8988T (cell line): ENCODE measurements around the gene PTRH2.
A peak's percentile ranks its signal among the peaks of the same experiment; 100 is the strongest.
"Not testable (repeated sequence)": the region's sequence is repeated elsewhere in the genome, so short reads cannot be mapped to it uniquely, and the experiment has no call there.

ENCODE experiments used
- DNase-seq: peaks from one replicate; pipeline ENCODE4 v3.0.0; 2011

Gene PTRH2

DNA sequence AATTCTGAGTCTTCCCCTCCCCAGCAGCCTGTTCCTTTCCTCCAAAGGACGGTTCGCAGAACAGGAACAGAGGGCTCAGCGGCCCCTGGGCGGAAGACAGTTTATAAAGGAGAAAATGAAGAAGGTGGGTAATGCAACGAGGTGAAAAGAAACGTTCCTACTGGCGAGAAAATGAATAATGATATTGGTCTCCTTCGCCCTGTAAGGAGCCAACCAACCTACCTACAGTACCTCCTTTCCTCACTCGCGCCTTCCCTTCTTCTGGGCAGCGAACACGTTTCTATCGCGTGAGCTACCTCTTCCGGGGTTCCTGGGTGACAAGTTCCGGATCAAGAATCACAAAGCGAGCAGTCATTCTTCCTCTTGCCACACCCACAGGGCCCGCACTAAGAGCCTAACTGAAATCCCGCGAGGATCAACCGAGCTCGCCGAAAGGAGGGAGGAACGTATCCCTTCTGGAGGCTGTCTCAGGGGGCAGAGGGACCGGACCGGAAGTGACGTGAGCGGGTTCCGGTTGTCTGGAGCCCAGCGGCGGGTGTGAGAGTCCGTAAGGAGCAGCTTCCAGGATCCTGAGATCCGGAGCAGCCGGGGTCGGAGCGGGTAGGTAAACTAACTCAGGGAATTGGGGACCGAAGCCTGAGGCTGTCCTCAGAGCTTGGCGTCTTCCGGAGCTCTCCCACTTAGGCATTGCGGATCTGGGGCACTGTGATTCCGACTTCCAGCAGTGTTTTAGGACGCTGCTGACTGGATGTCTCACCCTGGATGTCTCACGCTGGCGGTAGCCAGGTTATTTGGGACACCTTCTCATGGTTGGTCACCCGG lies at the start of gene PTRH2, which contains the start of gene VMP1:
Gene PTRH2 (minus strand): TSS at position 282 of the 822 bp plus-strand sequence. CDS start 9,452 bp downstream, outside the sequence.
Gene VMP1 (plus strand): TSS at position 506 of the 822 bp plus-strand sequence. CDS start 23,793 bp downstream, outside the sequence.
- DNase-seq, result peak; percentile 70

GRCh38 chr17:59756236-59756818 lies 49.1 kb upstream of the PTRH2 start:
- no peak for DNase-seq

- not testable (repeated sequence) for DNase-seq
Measured at GRCh38 chr17:59755069-59755468, 47.8 kb upstream of the PTRH2 start.

DNA sequence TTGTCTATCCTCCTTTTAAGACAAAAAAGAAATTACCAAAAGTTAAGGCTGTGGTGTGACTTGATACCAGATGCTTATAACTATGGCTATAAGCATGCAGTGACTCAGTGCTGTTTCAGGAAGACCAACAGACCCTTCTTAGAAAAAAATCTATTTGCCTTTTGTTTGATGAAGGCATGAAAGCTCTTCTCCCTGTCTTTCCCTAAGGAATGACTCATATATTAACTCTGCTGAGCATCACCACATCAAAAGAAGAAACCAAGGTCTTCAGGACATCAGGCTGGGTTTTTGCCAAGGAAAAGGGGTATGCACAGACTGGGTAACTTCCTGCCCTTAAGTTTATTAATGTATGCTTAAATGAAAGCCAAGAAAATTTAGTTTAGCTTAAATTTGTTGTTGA lies 47.3 kb upstream of the PTRH2 start:
- no peak for DNase-seq

GRCh38 chr17:59753522-59754467 lies 46.6 kb upstream of the PTRH2 start:
- DNase-seq, result peak; percentile 11

- DNase-seq, result no peak
Measured at GRCh38 chr17:59752922-59753321, 45.7 kb upstream of the PTRH2 start.

DNA sequence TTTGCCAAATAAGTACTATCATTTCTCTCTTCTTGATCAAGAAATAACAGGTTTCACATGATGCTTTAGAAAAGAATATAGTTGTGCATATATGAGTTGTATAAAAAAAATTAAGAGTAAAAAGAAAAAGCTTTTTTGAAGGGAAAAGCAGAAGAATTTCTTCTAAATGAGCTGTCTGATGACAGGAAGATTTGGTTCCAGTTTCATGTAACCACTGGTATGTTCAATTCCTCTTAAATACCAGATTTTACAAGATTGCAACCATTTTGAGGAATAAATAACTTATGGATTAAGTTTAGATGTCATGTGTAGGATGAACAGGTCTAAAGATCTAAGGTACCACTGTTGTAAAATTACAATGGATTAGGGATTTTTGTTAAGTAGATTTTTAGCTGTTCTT lies 45.2 kb upstream of the PTRH2 start:
- DNase-seq, result no peak

DNA sequence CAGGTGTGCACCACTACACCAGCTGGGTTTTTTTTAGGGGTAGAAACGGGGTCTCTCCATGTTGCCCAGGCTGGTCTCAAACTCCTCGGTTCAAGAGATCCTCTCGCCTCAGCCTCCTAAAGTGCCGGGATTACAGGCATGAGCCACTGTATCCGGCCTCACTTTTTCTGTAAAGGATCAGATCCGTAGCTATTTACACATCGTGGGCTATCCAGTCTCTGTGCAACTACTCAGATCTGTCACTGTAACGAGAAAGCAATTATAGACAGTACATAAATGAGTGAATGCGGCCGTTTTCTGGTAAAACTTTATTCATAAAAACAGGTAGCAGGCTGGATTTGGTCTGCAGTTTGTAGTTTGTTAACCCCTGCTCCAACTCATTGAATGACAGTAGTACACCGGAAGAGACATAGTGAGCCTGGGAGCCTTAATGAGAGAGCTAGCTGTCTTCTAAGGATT lies 44.8 kb upstream of the PTRH2 start:
- DNase-seq, result no peak

DNA sequence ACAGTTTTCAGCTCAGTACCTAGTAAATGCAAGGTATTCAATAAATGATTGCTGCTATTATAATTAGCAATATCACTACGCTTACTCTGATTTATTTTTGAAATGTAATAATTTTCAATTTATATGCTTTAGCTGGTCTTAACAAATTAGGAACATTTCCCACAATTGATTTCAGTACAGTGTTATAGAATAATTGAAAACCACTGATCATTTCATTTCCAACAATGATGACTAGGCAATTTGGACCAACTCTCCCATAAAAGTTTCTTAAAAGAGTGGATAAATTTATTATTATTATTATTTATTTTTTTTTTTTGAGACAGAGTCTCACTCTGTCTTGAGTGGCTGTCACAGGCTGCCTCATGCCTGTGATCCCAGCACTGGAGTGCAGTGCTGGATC lies 41.4 kb upstream of the PTRH2 start:
- no peak for DNase-seq

DNA sequence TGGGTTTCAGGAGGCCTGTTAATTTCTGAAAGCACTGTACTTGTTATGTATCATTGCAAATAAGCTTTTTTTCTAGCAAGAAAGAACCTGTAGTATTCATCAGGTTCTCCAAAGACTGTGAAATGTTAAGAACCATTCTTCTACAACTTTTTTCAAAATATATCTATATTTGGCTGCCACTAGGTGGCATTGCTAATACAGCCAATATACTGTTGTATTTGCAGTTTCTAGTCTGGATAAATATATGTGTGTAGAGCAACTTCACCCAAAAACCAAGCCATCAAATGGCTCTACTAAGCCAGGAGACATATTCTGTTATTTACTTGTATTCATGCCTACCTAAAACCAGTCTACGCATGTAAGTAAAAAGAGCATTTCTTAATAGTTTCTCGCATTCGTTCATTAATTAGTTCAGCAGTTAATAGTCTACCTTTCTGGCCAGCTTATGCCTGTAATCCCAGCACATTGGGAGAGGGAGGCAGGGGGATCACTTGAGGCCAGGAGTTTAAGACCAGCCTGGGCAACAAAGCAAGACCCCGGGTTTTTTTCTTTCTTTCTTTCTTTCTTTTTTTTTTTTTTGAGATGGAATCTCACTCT lies 39.7 kb upstream of the PTRH2 start:
- DNase-seq, result no peak

- no peak for DNase-seq
Measured at GRCh38 chr17:59745040-59745439, 37.8 kb upstream of the PTRH2 start.

GRCh38 chr17:59743842-59744241 lies 36.6 kb upstream of the PTRH2 start:
- no peak for DNase-seq

DNA sequence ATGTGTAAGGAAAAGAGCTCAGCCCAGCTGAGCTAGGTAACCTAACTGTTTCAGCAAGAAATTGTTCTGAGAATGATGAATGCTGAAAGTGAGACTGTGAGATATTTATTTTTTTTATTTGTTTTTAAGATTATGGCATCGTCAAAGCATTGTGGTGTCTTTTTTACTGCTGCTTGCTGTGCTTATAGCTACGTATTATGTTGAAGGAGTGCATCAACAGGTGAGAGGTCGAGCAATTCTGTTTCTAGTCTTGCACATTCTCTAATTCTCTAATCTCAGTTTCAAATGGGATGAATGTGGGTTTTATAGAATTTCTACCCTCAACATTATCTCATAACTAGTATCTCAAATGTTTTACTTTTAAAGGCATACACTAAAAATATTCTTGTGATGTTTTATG lies 30.1 kb upstream of the PTRH2 start:
- DNase-seq, result no peak

- DNase-seq, result no peak
Measured at GRCh38 chr17:59734226-59734625, 27.0 kb upstream of the PTRH2 start.

- no peak for DNase-seq
Measured at GRCh38 chr17:59733697-59734096, 26.5 kb upstream of the PTRH2 start.

DNA sequence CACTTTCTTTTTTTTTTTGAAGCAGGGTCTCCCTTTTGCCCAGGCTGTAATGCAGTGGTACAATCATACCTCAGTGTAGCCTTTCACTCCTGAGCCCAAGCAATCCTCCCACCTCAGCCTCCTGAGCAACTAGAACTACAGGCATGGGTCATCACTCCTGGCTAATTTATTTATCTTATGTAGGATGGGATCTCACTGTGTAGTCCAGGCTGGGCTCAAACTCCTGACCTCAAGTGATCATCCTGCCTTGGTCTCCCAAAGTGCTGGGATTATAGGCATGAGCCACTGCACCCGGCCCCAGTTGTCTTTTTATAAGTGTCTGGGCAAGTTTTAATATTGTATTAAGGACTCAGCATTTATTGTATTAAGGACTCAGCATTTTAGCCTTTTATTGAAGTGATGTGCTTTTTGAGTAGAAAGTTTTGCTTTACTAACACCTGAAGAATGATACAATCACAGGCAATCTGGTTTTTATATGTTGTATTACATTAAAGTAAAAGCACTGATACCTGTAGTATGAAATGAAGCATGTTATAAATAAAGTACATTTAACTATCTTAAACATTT lies 23.1 kb upstream of the PTRH2 start:
- no peak for DNase-seq

DNA sequence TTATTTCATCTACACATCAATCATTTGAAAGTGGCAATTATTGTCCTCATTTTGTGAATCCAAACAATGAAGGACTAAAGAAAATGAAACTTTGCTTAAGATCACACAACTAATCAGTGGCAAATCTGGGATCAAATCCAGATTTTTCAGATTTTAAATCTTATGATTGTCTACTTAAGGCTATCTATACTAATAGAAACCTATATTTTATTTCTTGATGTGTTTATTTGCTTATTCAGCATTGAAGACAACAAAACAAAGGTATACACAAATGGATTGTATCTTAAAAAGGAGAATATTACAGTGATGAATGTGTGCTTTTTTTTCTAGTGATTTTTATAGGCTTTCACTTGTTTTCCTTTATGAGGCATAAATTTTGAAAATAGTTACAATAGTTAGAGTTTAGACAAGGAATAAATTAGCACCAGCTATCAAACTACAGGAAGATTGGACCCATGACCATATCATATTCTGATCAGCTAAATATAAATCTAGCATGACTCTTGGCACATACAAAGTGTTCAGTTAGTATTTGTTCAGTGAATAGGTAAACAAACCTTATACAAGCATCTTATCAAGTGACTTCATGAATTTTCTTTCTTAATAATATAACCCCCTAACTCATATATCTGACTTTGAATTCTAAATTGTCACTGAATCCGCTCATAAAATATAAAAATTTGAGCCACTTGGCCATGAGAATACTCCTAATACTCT lies 20.7 kb upstream of the PTRH2 start:
- DNase-seq, result no peak

DNA sequence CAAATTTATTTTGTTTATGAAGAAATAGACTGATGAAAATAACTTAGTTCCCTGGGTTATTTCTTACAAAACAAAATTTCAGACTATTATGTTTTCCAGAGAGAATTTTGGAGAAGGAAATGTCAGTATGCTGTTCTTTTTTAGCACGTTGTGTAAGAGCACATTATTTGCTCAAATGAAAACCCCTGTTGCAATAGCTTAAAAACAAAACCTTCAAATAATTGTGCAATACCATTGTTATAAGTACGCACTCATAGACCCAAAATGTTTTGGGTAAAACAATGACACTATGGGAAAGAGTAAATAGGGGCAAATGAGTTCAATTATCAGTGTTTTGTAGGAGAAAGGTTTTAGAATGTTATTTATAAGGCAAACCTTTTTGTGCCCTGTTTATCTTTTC lies 18.5 kb upstream of the PTRH2 start:
- no peak for DNase-seq

- no peak for DNase-seq
Measured at GRCh38 chr17:59723607-59724006, 16.4 kb upstream of the PTRH2 start.

- DNase-seq, result no peak
Measured at GRCh38 chr17:59723041-59723440, 15.8 kb upstream of the PTRH2 start.

DNA sequence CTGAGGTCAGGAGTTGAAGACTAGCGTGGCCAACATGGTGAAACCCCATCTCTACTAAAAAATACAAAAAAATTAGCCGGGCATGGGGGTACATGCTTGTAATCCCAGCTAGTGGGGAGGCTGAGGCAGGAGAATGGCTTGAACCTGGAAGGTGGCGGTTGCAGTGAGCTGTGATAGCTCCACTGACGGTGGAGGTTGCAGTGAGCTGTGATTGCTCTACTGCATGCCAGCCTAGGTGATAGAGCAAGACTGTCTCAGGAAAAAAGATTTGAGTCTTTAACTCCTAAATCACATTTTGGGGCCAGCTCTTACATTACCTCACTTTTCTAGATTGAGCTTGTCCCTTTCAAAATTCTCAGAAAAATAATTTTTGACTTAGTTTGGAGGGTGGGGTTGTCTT lies 15.4 kb upstream of the PTRH2 start:
- no peak for DNase-seq

DNA sequence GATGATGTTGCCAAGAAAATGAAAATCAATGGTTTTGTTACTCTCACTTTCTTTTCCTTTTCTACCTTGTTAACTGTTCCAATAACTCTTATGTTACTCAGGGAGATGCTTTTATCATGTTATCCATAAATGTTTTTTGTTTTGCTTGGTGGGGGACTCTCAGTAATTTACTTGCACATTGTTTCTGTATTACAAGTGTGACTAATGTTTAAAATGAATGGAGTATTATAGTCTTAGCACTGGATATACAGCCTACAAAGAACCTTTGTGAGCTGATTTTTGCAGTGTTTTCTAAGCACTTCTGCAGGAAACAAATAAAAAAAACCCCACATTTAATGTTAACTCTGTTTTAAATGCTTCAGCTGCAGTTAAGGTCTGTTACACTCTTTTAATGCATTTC lies 12.3 kb upstream of the PTRH2 start:
- no peak for DNase-seq
